ENCODE results near the gene GNAS.

GRCh38 chr20:58828136-58828535 is 24.4 kb upstream of the GNAS start:
- no peak for TF ChIP-seq CTCF (optimal IDR thresholded peaks at IDR 0.05 in 1 of 3, IDR thresholded peaks at IDR 0.05 in 1 of 3, conservative IDR thresholded peaks at IDR 0.05 in 1 of 3; ENCODE audit: extremely low read depth in 1 of 3, insufficient read depth in 2 of 3, low read length in 3 of 3)
- TF ChIP-seq EZH2 (IDR thresholded peaks at IDR 0.05; ENCODE audit: low read length) = no peak

All from keratinocyte (primary cell).